HL-60 (cell line): ENCODE measurements around the gene DBN1.

Source experiments
- DNase-seq, 2 experiments: peaks; one replicate each; pipeline ENCODE4 v3.0.0-alpha.2; 2010 to 2020; ENCODE audit warnings: low read depth in 1 of 2, low spot score in 1 of 2
- H3K27ac ChIP-seq: fragments of 250-450 bp; sonication (Bioruptor Pico); replicated peaks from 2 replicates; pipeline ENCODE4 v1.5.1; 2020; ENCODE audit warnings: mild to moderate bottlenecking, moderate library complexity
- H3K27me3 ChIP-seq: fragments of 250-450 bp; sonication (Bioruptor Pico); 2 replicates; pipeline ENCODE4 v1.5.1; 2021; ENCODE audit warnings: mild to moderate bottlenecking, moderate library complexity; ENCODE audit not compliant: insufficient read depth, poor library complexity, severe bottlenecking
- H3K4me3 ChIP-seq: replicated peaks from 2 replicates; pipeline ENCODE4 v1.5.1; 2011; ENCODE audit warnings: mild to moderate bottlenecking, control low read depth, low read length; ENCODE audit not compliant: insufficient read depth
- CTCF ChIP-seq: IDR thresholded peaks from one replicate; pipeline ENCODE4 v1.5.1; 2011; ENCODE audit warnings: low read length, control low read depth, inconsistent platforms; ENCODE audit not compliant: insufficient read depth
- GABPA ChIP-seq: IDR thresholded peaks from 2 replicates; pipeline ENCODE4 v1.6.1; 2012; ENCODE audit warnings: low read depth
- POLR2AphosphoS5 ChIP-seq: IDR thresholded peaks from 2 replicates; pipeline ENCODE4 v1.6.1; 2012; ENCODE audit warnings: low read depth
- REST ChIP-seq: IDR thresholded peaks from 2 replicates; pipeline ENCODE4 v1.6.1; 2012; ENCODE audit warnings: low read depth; ENCODE audit not compliant: insufficient replicate concordance
- SPI1 ChIP-seq: IDR thresholded peaks from 2 replicates; pipeline ENCODE4 v1.6.1; 2012; ENCODE audit warnings: low read depth, mild to moderate bottlenecking, borderline replicate concordance
- long read RNA-seq: library from polyadenylated mRNA; unstranded; transcript quantifications from one replicate; pipeline ENCODE4 v2.0.0, GENCODE V29; 2020

The DBN1 gene
- long read RNA-seq, transcript DBN1-202 (14 exons, 2,995 nt), result major isoform, 270 of 349 reads
- long read RNA-seq, partial matches to known transcripts, result 13 of 349 reads
- long read RNA-seq, other reads (novel, unspliced or antisense), result 65 of 349 reads

GRCh38 chr5:177473443-177474001 lies at the start of gene DBN1:
Gene DBN1, minus strand, starts transcription at chr5:177473634. Its CDS starts 113 bp downstream, at chr5:177473521.
- Histone ChIP-seq H3K27me3 (no peaks in the 10 kb centered on the region), H3K27ac (no peak within 1 kb of the TSS)
- no peak for DNase-seq

GRCh38 chr5:177520916-177521513 lies 47.6 kb upstream of the DBN1 start:
- H3K27me3 ChIP-seq, result no peaks in the 10 kb centered on the region
- DNase-seq, result no peak
- H3K27ac ChIP-seq, result no peak overlapping the region
- TF ChIP-seq GABPA (no peak), POLR2AphosphoS5 (0 out of 2 replicates have a peak, but pooled peaks have one; percentile 32), SPI1 (no peak)
- H3K4me3 ChIP-seq, result no peak overlapping the region

More at GRCh38 chr5:177473443-177474001, at the start of gene DBN1:
- H3K4me3 ChIP-seq, result peak within 1 kb of the TSS; percentile 33
- TF ChIP-seq GABPA (no peak), CTCF (no peak), POLR2AphosphoS5 (no peak), SPI1 (no peak), REST (no peak)

GRCh38 chr5:177520271-177520670 lies 46.8 kb upstream of the DBN1 start:
- DNase-seq, result no peak
- H3K27ac ChIP-seq, result no peak overlapping the region
- no peak overlapping the region for H3K4me3 ChIP-seq
- H3K27me3 ChIP-seq, result no peaks in the 10 kb centered on the region
- no peak for TF ChIP-seq SPI1

GRCh38 chr5:177519463-177520235 lies 46.2 kb upstream of the DBN1 start:
- TF ChIP-seq GABPA, result no peak
- TF ChIP-seq REST, result no peak
- no peak for TF ChIP-seq POLR2AphosphoS5
- TF ChIP-seq SPI1, result no peak
- no peak for TF ChIP-seq CTCF
- Histone ChIP-seq H3K27ac (no peak overlapping the region), H3K4me3 (no peak overlapping the region), H3K27me3 (no peaks in the 10 kb centered on the region)
- DNase-seq, result no peak
